ENCODE measurements around the gene CAMK1G. TPM values are rescaled to one million over a fixed set of nuclear protein-coding genes. Genes with fewer than 3 reads are reported as not detected.

Gene CAMK1G
- total and polyA plus RNA-seq, 10 of the 15 experiments (the other 5 are each of a cell fraction or from before 2014, with no cell fraction given), result 0.18 to 0.20 TPM; not detected in 8

DNA sequence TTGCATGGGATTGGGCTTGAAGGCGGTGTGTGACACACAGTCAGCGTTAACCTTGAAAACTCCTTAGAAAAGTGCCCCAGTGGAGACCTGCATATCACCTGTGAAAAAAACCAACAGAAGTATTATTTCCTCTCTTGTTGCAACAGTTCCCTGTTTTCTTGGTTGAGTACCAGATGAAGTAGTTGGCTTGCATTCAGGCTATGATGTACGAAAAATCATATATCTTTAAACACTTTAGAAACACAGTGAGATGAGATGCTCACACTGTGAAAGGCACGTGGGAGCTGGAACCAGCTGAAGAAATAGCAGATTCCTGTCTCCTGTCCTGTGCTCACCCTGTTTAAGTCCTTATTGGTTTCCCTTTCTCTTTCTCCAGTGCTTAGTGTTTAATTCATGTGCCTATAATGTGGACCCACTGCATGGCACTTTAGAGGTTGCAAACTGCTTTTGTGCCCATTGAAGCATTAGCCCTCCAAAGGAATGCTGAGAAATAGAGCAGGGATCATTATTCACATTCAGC is 2.8 kb downstream of the CAMK1G start:
- Histone ChIP-seq H3K9me3 (replicated peaks; ENCODE audit: control insufficient read depth, insufficient read depth, low read length) (no peaks in the 10 kb centered on the region; the same call in 2 of the 3 replicates), H3K79me2 (ENCODE audit: control insufficient read depth, insufficient read depth, low read length) (no peaks in the 10 kb centered on the region), H3K36me3 (ENCODE audit: control insufficient read depth in 2 of 2, insufficient read depth in 2 of 2, low read length in 1 of 2) (no peaks in the 10 kb centered on the region), H3K9ac (ENCODE audit: control insufficient read depth, insufficient read depth, low read length) (no peak overlapping the region), H3K4me3 (no peak overlapping the region), H3K27me3 (replicated peaks in 1 of 2; ENCODE audit: control insufficient read depth in 2 of 2, insufficient read depth in 2 of 2, low read length in 1 of 2) (peaks cover 8 to 12% of the 10 kb centered on the region in 2 experiments), H3K27ac (ENCODE audit: control insufficient read depth, insufficient read depth) (no peak overlapping the region), H3K4me1 (ENCODE audit: control insufficient read depth, insufficient read depth, low read length) (no peaks in the 10 kb centered on the region), H4K20me1 (ENCODE audit: control insufficient read depth, insufficient read depth) (no peaks in the 10 kb centered on the region), H3K4me2 (ENCODE audit: control insufficient read depth, insufficient read depth) (no peak overlapping the region), H2AFZ (ENCODE audit: control insufficient read depth, low read depth, low read length) (no peak overlapping the region)
- FAIRE-seq (no peak), DNase-seq (ENCODE audit: low read depth, low spot score) (no peak), ATAC-seq (no peak)
- CTCF ChIA-PET, result interaction anchor here (1.3 to 24.2 kb wide), 5 partner anchors 20 to 162 kb away, joined by 3 to 307 read pairs (median 8); no protein-coding TSS in a partner anchor
- POLR2A ChIA-PET, result no interaction called here
- SMC1A ChIA-PET (ENCODE audit: uncharacterized antibody, unreplicated experiment), result interaction anchor here (1.9 kb wide), 1 partner anchor 25 kb away, joined by 4 read pairs; no protein-coding TSS in a partner anchor
- RAD21 ChIA-PET (ENCODE audit: unreplicated experiment), result no interaction called here
- intact Hi-C loops (cut with micrococcal nuclease; ENCODE audit: unreplicated experiment), result no loop called here
- TF ChIP-seq, protein P1, sequence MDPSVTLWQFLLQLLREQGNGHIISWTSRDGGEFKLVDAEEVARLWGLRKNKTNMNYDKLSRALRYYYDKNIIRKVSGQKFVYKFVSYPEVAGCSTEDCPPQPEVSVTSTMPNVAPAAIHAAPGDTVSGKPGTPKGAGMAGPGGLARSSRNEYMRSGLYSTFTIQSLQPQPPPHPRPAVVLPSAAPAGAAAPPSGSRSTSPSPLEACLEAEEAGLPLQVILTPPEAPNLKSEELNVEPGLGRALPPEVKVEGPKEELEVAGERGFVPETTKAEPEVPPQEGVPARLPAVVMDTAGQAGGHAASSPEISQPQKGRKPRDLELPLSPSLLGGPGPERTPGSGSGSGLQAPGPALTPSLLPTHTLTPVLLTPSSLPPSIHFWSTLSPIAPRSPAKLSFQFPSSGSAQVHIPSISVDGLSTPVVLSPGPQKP (IDR thresholded peaks at IDR 0.05; ENCODE audit: low read depth, low read length), result no peak
- TF ChIP-seq, protein P2, sequence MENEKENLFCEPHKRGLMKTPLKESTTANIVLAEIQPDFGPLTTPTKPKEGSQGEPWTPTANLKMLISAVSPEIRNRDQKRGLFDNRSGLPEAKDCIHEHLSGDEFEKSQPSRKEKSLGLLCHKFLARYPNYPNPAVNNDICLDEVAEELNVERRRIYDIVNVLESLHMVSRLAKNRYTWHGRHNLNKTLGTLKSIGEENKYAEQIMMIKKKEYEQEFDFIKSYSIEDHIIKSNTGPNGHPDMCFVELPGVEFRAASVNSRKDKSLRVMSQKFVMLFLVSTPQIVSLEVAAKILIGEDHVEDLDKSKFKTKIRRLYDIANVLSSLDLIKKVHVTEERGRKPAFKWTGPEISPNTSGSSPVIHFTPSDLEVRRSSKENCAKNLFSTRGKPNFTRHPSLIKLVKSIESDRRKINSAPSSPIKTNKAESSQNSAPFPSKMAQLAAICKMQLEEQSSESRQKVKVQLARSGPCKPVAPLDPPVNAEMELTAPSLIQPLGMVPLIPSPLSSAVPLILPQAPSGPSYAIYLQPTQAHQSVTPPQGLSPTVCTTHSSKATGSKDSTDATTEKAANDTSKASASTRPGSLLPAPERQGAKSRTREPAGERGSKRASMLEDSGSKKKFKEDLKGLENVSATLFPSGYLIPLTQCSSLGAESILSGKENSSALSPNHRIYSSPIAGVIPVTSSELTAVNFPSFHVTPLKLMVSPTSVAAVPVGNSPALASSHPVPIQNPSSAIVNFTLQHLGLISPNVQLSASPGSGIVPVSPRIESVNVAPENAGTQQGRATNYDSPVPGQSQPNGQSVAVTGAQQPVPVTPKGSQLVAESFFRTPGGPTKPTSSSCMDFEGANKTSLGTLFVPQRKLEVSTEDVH (IDR thresholded peaks at IDR 0.05; ENCODE audit: low read depth, partially characterized antibody), result no peak
- TF ChIP-seq RAD51 (IDR thresholded peaks at IDR 0.05), result no peak
- no peak for TF ChIP-seq NR2C2 (IDR thresholded peaks at IDR 0.05; ENCODE audit: borderline replicate concordance, control insufficient read depth, insufficient read length, low read depth)
- TF ChIP-seq MXI1 (IDR thresholded peaks at IDR 0.05; ENCODE audit: low read depth, low read length), result no peak
- in situ Hi-C loops (cut with MboI), result no loop called here
- 40% methylated on average over 4 of the region's 4 CpGs for WGBS (ENCODE audit: insufficient coverage, insufficient replicate concordance, low lambda C conversion rate, missing lambda C conversion rate)
- no TSS peak for BruUV-seq (replicated peaks)

Measured in GM12878 (cell line).